Caco-2 (cell line): Measurements from ENCODE around the gene GSTA3. TPM values are rescaled to one million over a fixed set of nuclear protein-coding genes. Genes with fewer than 3 reads are reported as not detected.

Experiments used
- BruUV-seq: library from RNA; stranded (reverse); fragments of 400-500 nt; replicated peaks from 2 replicates; lab custom pipeline; 2021; lab: Mats Ljungman, UMichigan
- CTCF ChIA-PET: fragments of 300-600 bp; sonication (Branson Sonifier 250); formaldehyde crosslinking; loops from one replicate; lab custom pipeline; 2022; ENCODE audit warnings: antibody characterized with exemption; lab: Charles Lee
- POLR2A ChIA-PET: fragments of 300-600 bp; sonication (Branson Sonifier 250); formaldehyde crosslinking; loops from one replicate; lab custom pipeline; 2022; ENCODE audit warnings: antibody characterized with exemption; lab: Charles Lee
- DNase-seq, 2 experiments: peaks; one replicate each; pipeline versions ENCODE4 v3.0.0 to v3.0.0-alpha.2; 2020 to 2022
- H3K27me3 ChIP-seq: replicated peaks from 2 replicates; pipeline ENCODE4 v1.6.0; 2011; ENCODE audit warnings: low read length; ENCODE audit not compliant: control insufficient read depth, insufficient read depth
- H3K36me3 ChIP-seq: 2 replicates; pipeline ENCODE4 v1.5.1; 2011; ENCODE audit warnings: low read length; ENCODE audit not compliant: control insufficient read depth, insufficient read depth
- H3K4me1 ChIP-seq: fragments of 250-450 bp; sonication (Bioruptor Pico); 2 replicates; pipeline ENCODE4 v1.5.1; 2020; ENCODE audit warnings: mild to moderate bottlenecking
- H3K4me3 ChIP-seq: 2 replicates; pipeline ENCODE4 v1.5.1; 2011; ENCODE audit warnings: low read depth, mild to moderate bottlenecking, control low read depth, low read length
- H3K9me3 ChIP-seq: fragments of 250-450 bp; sonication (Bioruptor Pico); 2 replicates; pipeline ENCODE4 v1.5.1; 2020; ENCODE audit warnings: mild to moderate bottlenecking, moderate library complexity
- H3K27ac Mint-ChIP-seq: one replicate; pipeline ENCODE4 v1.8.0; 2022; ENCODE audit warnings: mixed read lengths; ENCODE audit not compliant: unreplicated experiment
- H3K27me3 Mint-ChIP-seq: one replicate; pipeline ENCODE4 v1.8.0; 2022; ENCODE audit warnings: mixed read lengths; ENCODE audit not compliant: insufficient read depth, unreplicated experiment
- H3K36me3 Mint-ChIP-seq: one replicate; pipeline ENCODE4 v1.8.0; 2022; ENCODE audit warnings: mild to moderate bottlenecking, mixed read lengths; ENCODE audit not compliant: insufficient read depth, unreplicated experiment
- H3K4me1 Mint-ChIP-seq: one replicate; pipeline ENCODE4 v1.8.0; 2022; ENCODE audit warnings: low read depth, mixed read lengths; ENCODE audit not compliant: unreplicated experiment
- H3K4me3 Mint-ChIP-seq: one replicate; pipeline ENCODE4 v1.8.0; 2022; ENCODE audit warnings: mild to moderate bottlenecking, moderate library complexity, mixed read lengths; ENCODE audit not compliant: unreplicated experiment
- H3K9me3 Mint-ChIP-seq: one replicate; pipeline ENCODE4 v1.8.0; 2022; ENCODE audit warnings: mixed read lengths; ENCODE audit not compliant: unreplicated experiment
- intact Hi-C: fragments of 100-400 bp; cut with micrococcal nuclease; formaldehyde crosslinking; loops from one replicate; pipeline ENCODE4 v1.10.0; 2022; ENCODE audit not compliant: unreplicated experiment
- total RNA-seq: library from RNA; stranded (reverse); gene quantifications from 2 replicates; pipeline ENCODE4 v1.2.3, GENCODE V29; 2022
- TF ChIP-seq, protein P1 (sequence below), 2 experiments: fragments of 200-600 bp in 1 of 2; IDR thresholded peaks; 1 replicate in 1 of 2; 2 replicates in 1 of 2; pipeline versions ENCODE4 v1.5.1 to v1.8.0; 2011 to 2022; ENCODE audit warnings: antibody characterized with exemption in 1 of 2, control low read depth in 1 of 2, inconsistent platforms in 1 of 2, low read depth in 1 of 2, low read length in 1 of 2, mild to moderate bottlenecking in 1 of 2, moderate library complexity in 1 of 2; ENCODE audit not compliant: insufficient read depth in 1 of 2, severe bottlenecking in 1 of 2, unreplicated experiment in 1 of 2

Gene GSTA3
- total RNA-seq, 1 experiment from 2014 or later = not detected

DNA sequence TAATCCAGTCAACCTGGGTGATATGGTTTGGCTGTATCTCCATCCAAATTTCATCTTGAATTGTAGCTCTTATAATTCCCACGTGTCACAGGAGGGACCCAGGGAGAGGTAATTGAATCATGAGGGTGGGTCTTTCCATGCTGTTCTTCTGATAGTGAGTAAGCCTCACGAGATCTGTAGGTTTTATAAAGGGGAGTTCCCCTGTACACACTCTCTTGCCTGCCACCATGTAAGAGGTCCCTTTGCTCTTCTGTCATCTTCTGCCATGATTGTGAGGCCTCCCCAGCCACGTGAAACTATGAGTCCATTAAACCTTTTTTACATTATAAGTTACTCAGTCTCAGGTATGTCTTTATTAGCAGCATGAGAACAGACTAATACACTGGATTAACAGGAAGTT, 19.5 kb downstream of the GSTA3 start:
- H3K27me3 Mint-ChIP-seq = no peaks in the 10 kb centered on the region
- TF ChIP-seq, protein P1, sequence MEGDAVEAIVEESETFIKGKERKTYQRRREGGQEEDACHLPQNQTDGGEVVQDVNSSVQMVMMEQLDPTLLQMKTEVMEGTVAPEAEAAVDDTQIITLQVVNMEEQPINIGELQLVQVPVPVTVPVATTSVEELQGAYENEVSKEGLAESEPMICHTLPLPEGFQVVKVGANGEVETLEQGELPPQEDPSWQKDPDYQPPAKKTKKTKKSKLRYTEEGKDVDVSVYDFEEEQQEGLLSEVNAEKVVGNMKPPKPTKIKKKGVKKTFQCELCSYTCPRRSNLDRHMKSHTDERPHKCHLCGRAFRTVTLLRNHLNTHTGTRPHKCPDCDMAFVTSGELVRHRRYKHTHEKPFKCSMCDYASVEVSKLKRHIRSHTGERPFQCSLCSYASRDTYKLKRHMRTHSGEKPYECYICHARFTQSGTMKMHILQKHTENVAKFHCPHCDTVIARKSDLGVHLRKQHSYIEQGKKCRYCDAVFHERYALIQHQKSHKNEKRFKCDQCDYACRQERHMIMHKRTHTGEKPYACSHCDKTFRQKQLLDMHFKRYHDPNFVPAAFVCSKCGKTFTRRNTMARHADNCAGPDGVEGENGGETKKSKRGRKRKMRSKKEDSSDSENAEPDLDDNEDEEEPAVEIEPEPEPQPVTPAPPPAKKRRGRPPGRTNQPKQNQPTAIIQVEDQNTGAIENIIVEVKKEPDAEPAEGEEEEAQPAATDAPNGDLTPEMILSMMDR (IDR thresholded peaks at IDR 0.05; ENCODE audit: insufficient read depth in 1 of 2, low read depth in 1 of 2, low read length in 1 of 2, severe bottlenecking in 1 of 2, unreplicated experiment in 1 of 2) = no peak
- no peaks in the 10 kb centered on the region for H3K36me3 ChIP-seq
- H3K36me3 Mint-ChIP-seq = no peaks in the 10 kb centered on the region
- H3K27ac Mint-ChIP-seq = no peak overlapping the region
- H3K4me3 ChIP-seq = no peak overlapping the region
- H3K9me3 Mint-ChIP-seq = peaks cover 10% of the 10 kb centered on the region
- no peaks in the 10 kb centered on the region for H3K9me3 ChIP-seq
- intact Hi-C loops = no loop called here
- no peaks in the 10 kb centered on the region for H3K4me1 ChIP-seq
- ChIA-PET POLR2A (interaction anchor here (0.7 kb wide), 1 partner anchor 506 kb away, joined by 5 read pairs; no protein-coding TSS in a partner anchor), CTCF (no interaction called here)
- H3K4me1 Mint-ChIP-seq = no peaks in the 10 kb centered on the region
- H3K27me3 ChIP-seq = no peaks in the 10 kb centered on the region; the same call in 1 of the 2 replicates
- no TSS peak for BruUV-seq
- no peak for DNase-seq
- no peak overlapping the region for H3K4me3 Mint-ChIP-seq

DNA sequence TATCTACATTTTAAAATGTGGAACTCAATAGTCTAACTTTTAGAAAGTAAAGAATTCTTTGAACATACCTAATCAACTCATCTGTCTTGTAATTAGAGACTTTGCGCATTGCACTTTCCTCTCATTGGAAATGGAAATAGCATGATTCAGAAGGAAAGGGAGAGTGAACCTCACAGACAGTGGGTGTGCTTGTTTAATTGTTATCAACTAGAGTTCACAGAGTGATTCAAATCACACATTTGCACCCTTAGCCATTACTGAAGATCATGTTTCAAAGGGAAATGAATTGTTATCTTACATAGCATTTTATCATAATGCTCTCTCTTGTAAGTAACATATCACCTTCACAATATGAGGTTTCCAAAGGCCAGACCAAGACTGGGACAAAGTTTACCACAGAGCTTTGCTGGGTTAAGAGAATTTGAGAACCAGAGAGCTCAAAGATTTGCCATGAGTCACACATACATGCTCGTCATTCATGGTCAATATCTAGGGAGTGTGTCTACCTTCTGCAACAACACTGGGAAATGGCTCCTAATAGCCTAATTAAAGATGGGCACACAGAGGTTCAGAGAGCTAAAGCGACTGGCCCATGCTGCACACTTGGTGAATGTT, 21.5 kb downstream of the GSTA3 start:
- H3K27me3 Mint-ChIP-seq = no peaks in the 10 kb centered on the region
- Histone ChIP-seq H3K9me3 (no peaks in the 10 kb centered on the region), H3K4me1 (no peaks in the 10 kb centered on the region), H3K4me3 (no peak overlapping the region), H3K27me3 (no peaks in the 10 kb centered on the region; the same call in 1 of the 2 replicates), H3K36me3 (no peaks in the 10 kb centered on the region)
- POLR2A ChIA-PET = no interaction called here
- TF ChIP-seq, protein P1 (IDR thresholded peaks at IDR 0.05; ENCODE audit: insufficient read depth in 1 of 2, low read depth in 1 of 2, low read length in 1 of 2, severe bottlenecking in 1 of 2, unreplicated experiment in 1 of 2) = no peak
- CTCF ChIA-PET = no interaction called here
- BruUV-seq = no TSS peak
- no peaks in the 10 kb centered on the region for H3K4me1 Mint-ChIP-seq
- no peak overlapping the region for H3K4me3 Mint-ChIP-seq
- H3K36me3 Mint-ChIP-seq = no peaks in the 10 kb centered on the region
- DNase-seq = no peak
- H3K27ac Mint-ChIP-seq = no peak overlapping the region
- intact Hi-C loops = no loop called here
- peaks cover 10% of the 10 kb centered on the region for H3K9me3 Mint-ChIP-seq

DNA sequence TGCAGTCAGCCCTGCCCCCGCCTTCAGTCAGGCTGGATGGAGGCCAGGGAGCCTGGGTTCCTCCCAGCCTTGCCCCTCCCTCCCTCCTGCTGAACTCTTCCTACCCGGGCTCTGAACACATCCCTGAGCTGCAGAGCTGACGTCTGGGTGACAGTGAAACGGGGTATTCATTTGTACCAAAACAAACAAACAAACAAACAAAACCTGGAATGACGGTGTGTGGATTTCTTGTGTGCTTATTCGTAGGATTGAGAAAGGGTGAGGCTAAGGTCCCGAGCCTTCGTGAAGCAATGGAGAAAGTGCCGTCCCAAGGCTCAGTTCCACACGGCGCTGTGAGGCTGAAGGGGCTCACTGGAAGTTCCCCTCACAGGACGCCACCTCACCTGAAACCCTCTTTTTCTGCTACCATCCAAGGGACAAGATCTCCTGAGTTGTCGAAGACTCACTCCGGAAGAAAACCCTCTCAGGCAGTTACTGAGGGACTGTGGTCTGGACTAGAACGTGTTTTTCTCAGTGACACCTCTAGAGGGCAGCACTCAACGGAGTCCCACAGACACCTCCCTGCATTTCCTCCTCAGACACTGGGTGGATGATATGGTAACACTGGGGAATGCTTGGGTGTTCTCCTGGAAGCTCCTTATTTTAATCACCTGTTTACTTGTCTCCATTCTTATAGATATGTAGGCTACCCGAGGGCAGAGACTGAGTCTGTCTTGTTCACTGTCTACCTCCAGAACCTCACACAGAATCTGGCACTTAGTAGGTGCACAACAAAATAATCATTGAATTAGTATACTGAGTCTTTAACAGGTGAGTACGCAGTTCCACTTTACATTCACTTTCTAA, 27.3 kb downstream of the GSTA3 start:
- ChIA-PET CTCF (interaction anchor here (0.5 to 0.6 kb wide), 2 partner anchors 182 to 202 kb away, joined by 3 to 4 read pairs; no protein-coding TSS in a partner anchor), POLR2A (no interaction called here)
- Mint-ChIP-seq H3K27me3 (no peaks in the 10 kb centered on the region), H3K36me3 (no peaks in the 10 kb centered on the region), H3K4me3 (peak overlapping the region; percentile 71), H3K4me1 (no peaks in the 10 kb centered on the region), H3K9me3 (no peaks in the 10 kb centered on the region), H3K27ac (peak overlapping the region; percentile 85)
- TF ChIP-seq, protein P1 (IDR thresholded peaks at IDR 0.05; ENCODE audit: insufficient read depth in 1 of 2, low read depth in 1 of 2, low read length in 1 of 2, severe bottlenecking in 1 of 2, unreplicated experiment in 1 of 2) = peak; percentile 79 to 84
- Histone ChIP-seq H3K9me3 (no peaks in the 10 kb centered on the region), H3K4me3 (peak overlapping the region; percentile 48), H3K27me3 (no peaks in the 10 kb centered on the region), H3K36me3 (no peaks in the 10 kb centered on the region), H3K4me1 (0 out of 2 replicates have a peak, but pooled peaks cover 4% of the 10 kb centered on the region)
- intact Hi-C loops = loop anchor here (1.0 to 5.0 kb wide), 4 partner anchors 37 to 113 kb away; partner anchors contain the start of gene GSTA4
- DNase-seq = peak; percentile 76 to 79
- BruUV-seq = no TSS peak
